ENCODE results near the gene TNFRSF14. TPM values are rescaled to one million over a fixed set of nuclear protein-coding genes. Genes with fewer than 3 reads are reported as not detected.

Gene TNFRSF14
- total and polyA plus RNA-seq, 2 of the 13 experiments (the other 11 are each of a cell fraction or from before 2014, with no cell fraction given): 11.9 to 49.9 TPM

- TF ChIP-seq ZNF558 (CRISPR knock-in tag; IDR thresholded peaks at IDR 0.05; ENCODE audit: borderline replicate concordance): peak; percentile 44; the same call in 1 of the 2 replicates
- no peak for TF ChIP-seq MAFF (IDR thresholded peaks at IDR 0.05; ENCODE audit: low read depth, low read length)
- TF ChIP-seq BCL3 (CRISPR knock-in tag; IDR thresholded peaks at IDR 0.05): 0 out of 2 replicates have a peak, but pooled peaks have one; percentile 48
- 0 out of 2 replicates have a peak, but pooled peaks have one; percentile 29 for TF ChIP-seq ZNF780A (CRISPR knock-in tag; IDR thresholded peaks at IDR 0.05)
- no peak for TF ChIP-seq SRSF4 (IDR thresholded peaks at IDR 0.05; ENCODE audit: low read depth, low read length, poor library complexity, severe bottlenecking)
- no peak for TF ChIP-seq ZNF761 (CRISPR knock-in tag; conservative IDR thresholded peaks at IDR 0.05)
- TF ChIP-seq FOXC1 (CRISPR knock-in tag; IDR thresholded peaks at IDR 0.05; ENCODE audit: borderline replicate concordance): peak; percentile 55; the same call in 1 of the 2 replicates
- peak; percentile 73; the same call in 1 of the 2 replicates for TF ChIP-seq GMEB1 (CRISPR knock-in tag; IDR thresholded peaks at IDR 0.05; ENCODE audit: borderline replicate concordance)
- peak; percentile 50 for TF ChIP-seq ZNF281 (CRISPR knock-in tag; IDR thresholded peaks at IDR 0.05; ENCODE audit: borderline replicate concordance)
- 0 out of 2 replicates have a peak, but pooled peaks have one; percentile 6 for TF ChIP-seq ARID5B (CRISPR knock-in tag; IDR thresholded peaks at IDR 0.05)
- no peak for TF ChIP-seq TBX3 (IDR thresholded peaks at IDR 0.05; ENCODE audit: borderline replicate concordance)
- TF ChIP-seq ZNF430 (CRISPR knock-in tag; IDR thresholded peaks at IDR 0.05): 0 out of 2 replicates have a peak, but pooled peaks have one; percentile 4
- TF ChIP-seq ELF3 (CRISPR knock-in tag; IDR thresholded peaks at IDR 0.05): peak; percentile 5; the same call in 1 of the 2 replicates
- TF ChIP-seq KDM5A (IDR thresholded peaks at IDR 0.05; ENCODE audit: borderline replicate concordance, low read length): no peak; the same call in none of the 2 replicates
- peak; percentile 95 for TF ChIP-seq YY1 (IDR thresholded peaks at IDR 0.05; ENCODE audit: insufficient read depth, insufficient replicate concordance, low read depth, low read length)
- peak; percentile 46 for TF ChIP-seq ASH2L (IDR thresholded peaks at IDR 0.05; ENCODE audit: insufficient read length, low read depth, low read length)
- peak; percentile 15; the same call in 1 of the 2 replicates for TF ChIP-seq SALL1 (CRISPR knock-in tag; IDR thresholded peaks at IDR 0.05)
Observed at GRCh38 chr1:2525920-2526823, 30.0 kb upstream of the TNFRSF14 start, which contains the start of gene PANK4 (continued).

Measured in HepG2 (cell line).